GM19397 (cell line): Measurements from ENCODE around the gene KIF17.
"Not testable (repeated sequence)": the region's sequence is repeated elsewhere in the genome, so short reads cannot be mapped to it uniquely, and the experiment has no call there.

Experiments used
- ATAC-seq: cut with Tn5 transposase; IDR thresholded peaks from one replicate; pipeline ENCODE4 v1.9.1; 2021; ENCODE audit warnings: mild to moderate bottlenecking, moderate library complexity; ENCODE audit not compliant: unreplicated experiment

Gene KIF17

GRCh38 chr1:20695515-20695914, 22.3 kb downstream of the KIF17 start:
- no peak for ATAC-seq

GRCh38 chr1:20693623-20694022, 24.2 kb downstream of the KIF17 start:
- no peak for ATAC-seq

- ATAC-seq, result no peak
Observed at GRCh38 chr1:20691872-20692271, 25.9 kb downstream of the KIF17 start.

DNA sequence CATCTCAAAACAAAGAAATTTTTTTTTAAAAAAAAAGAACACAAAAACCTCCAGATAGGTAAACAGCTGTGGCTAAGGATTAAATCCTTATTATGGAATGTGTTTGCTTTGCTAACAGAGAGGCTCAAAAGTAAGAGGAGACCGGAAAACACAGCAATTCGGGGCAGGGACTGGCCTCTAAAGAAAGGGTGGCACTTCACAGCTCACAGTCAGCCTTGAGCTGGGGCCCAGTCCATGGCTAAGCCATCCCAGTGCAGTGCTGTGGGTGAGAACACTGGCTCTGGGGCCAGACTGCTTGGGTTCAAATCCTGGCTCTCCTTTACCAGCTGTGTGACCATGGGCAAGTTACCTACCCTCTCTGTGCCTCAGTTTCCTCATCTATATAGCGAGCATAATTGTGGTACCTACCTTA, 28.2 kb downstream of the KIF17 start:
- no peak for ATAC-seq

DNA sequence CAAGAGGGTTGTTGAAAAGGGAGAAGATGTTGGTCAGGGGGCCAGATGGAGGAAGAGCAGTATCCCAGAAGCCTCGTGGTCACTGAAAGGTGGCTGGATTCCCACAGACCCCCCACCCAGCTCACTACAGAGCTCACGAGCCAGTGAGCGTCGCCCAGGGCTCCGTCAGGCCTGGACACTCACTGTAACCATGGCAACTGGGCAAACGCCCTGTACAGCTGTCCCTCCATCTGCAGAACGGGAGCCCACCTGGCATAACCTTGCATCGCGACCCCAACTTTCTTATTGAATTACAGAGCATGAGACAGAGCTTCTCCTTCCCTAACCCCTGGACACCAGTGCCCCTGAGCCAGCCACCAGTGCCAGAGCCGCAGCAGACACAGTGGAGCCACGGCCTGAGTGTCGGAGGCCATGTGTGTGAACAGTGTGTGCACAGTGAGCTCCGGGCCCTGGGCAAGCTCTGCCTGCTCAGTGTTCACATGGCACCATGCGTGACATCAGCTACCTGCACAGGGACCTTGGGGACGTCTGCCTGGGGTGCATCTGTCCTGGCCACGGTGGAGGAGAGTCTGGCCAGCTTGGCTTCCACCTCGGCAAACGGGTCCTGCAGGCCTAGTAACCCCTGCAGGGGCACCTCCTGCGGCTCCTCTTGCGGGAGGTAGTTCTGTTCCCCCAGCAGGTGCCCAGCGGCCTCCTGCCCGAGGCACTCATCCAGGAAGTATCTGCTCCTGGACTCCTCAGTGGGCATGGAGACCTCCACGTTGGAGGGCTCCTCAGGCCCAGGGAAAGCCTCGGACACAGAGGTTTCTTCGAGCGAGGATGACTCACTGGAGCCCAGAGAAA, 30.7 kb downstream of the KIF17 start:
- ATAC-seq, result no peak

DNA sequence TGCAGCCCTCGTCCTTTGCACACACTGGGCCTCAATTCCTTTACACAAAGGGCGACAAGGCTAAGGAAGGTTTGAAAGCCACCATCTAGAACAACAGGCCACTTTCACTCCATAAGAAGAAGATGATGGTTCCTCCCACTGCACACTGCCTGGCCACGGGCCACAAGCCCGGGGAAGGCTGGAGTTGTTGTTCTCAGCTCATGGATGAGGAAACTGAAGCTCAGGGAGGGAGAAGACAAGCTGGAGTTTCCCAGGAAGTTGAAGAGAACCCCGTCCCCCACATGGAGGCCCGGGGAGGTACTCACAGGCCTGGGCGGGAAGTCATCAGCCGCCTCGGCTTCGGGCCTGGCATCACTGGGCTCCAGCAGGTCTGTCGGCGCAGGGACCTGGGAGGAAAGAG, 32.1 kb downstream of the KIF17 start:
- no peak for ATAC-seq

GRCh38 chr1:20685099-20685662, 32.6 kb downstream of the KIF17 start:
- no peak for ATAC-seq

DNA sequence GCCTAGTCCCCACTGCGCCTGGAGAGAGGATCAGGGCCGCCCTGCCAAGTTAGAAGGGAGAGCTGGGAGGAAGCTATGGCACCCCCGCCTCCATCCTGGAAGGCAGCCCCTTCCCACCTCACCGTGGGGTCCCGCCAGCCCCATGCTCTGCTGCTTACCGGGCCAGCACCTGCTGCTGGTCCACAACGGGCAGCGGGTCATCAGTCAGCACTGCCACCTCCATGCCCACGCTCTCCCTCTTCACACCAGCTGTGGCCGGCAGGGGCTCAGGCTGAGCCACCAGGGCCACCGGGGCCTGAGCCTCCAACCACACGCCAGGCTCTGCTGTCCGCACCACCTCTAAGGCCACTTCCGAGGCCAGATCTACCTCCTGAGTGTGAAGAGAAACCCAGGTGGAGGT, 33.2 kb downstream of the KIF17 start:
- ATAC-seq, result no peak

DNA sequence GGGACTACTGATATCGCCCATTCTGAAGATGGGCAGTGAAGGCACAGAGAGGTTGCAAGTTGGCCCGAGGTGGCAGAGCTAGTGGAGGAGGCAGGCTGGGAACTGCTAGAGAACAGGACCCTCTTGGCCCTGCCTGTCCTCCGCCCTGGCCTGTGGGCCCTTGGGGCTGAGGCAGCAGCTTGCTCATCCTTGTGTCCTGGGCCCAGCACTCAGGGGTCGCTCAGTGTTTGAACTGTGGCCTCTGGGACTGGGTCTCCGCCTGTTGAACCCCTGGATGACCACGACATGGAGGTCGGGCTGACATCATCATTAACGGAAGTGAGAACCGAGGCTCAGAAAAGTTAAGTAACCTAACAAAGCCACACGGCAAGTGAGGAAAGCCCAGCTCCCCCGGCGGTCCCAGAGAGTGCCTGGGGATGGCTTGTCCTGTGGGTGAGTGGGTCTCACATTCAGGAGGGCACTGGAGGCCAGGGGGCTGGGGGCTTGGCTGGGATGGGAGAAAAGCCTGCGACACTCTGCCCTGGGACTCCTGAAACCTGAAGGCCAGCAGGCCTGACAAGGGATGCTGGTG, 33.7 kb downstream of the KIF17 start:
- ATAC-seq, result no peak

DNA sequence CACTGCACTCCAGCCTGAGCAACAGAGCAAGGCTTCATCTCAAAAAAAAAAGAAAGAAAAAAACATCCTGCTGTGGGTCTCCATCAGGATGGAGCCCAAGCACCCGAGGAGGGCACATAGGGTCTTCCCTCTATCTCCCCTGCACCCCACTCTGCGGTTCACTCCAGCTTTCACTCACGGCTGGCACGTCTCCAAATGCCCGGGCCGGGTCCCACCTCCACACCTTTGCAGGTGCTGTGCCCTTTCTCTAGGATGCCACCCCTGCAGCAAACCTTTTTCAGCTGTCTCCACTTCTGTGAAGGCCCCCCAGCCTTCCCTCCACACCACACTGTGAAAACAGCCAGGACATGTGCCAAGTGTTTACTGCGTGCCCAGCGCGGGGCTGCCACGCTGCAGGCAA, 34.2 kb downstream of the KIF17 start:
- no peak for ATAC-seq

- no peak for ATAC-seq
Observed at GRCh38 chr1:20682571-20683236, 35.1 kb downstream of the KIF17 start.

DNA sequence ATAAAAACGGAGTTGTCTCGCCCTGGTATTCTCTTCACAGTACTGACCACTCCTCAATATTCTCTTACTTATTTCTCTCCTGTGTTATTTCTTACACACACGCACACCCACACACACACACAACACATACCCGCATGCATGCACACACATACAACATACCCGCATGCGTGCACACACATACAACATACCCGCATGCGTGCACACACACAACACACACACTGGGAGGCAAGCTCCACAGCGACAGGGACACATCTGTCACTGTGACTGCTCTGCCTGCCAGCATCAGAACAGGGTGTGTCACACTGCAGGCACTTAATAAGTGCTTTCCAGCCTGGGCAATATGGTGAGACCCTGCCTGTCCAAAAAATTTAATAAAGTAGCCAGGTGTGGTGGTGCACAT, 35.8 kb downstream of the KIF17 start:
- ATAC-seq, result no peak

DNA sequence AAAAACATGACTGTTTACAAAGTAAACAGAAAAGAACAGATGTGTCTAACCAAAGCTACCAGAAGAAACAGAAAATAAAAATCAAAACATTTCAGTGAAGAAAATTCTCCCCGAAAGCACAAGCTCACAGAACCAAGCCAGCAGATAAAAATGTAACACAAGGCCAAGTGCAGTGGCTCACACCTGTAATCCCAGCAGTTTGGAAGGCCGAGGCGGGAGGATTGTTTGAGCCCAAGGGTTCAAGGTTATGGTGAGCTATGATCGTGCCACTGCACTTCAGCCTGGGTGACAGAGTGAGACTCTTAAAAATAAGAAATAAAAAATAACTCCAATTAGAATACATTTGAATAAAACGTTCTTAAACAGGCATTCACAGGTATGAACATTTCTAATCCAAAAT, 37.5 kb downstream of the KIF17 start:
- ATAC-seq, result no peak

- no peak for ATAC-seq
Observed at GRCh38 chr1:20678599-20678998, 39.2 kb downstream of the KIF17 start.

DNA sequence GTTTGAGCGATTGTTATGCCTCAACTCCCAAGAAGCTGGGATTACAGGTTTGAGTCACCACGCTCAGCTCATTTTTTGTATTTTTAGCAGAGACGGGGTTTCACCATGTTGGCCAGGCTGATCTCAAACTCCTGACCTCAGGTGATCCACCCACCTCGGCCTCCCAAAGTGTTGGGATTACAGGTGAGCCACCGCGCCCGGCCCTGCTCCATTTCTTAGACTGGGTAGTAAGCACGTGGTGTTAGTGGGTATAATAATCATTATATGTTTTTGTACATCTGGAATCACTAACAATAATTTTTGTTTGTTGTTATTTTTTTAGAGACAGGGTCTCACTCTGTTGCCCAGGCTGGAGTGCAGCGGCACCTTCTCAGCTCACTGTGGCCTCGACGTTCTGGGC, 44.2 kb downstream of the KIF17 start:
- ATAC-seq, result not testable (repeated sequence)

- ATAC-seq, result no peak
Observed at GRCh38 chr1:20672265-20672632, 45.6 kb downstream of the KIF17 start.

DNA sequence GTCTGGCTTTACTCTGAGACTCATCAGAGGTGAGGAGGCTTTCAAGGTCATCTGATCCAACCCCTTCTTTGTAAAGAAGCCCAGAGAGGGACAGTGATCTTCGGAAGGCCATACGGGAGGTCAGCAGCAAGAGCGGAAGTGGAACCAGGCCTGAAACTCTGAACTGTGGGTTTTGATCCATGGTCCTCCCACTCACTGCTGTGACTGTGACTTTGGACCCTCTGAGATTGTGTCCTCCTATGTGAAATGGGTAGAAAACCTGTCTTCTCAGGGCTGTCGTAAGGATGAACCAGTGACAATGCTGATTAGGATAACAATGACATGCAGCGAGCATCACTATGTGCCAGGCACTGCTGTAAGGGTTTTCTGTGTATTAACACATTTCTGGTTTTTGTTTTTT, 46.9 kb downstream of the KIF17 start:
- no peak for ATAC-seq

DNA sequence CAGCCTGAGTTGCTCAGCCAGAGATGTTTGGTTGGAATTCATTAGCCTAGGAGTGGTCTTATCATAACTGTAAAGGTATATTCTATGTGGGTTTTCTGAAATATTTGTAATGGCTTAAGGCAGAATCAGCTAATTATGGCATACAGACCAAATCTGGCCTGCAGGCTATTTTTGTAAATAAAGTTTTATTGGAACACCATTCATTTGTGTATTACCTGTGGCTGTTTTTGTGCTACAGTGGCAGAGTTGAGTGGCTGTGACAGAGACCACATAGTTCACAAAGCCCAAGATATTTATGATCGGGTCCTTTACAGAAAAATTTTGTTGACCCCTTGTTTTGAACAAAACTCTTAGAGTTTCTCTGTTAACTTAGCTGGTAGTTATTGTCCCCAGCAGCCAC, 49.2 kb downstream of the KIF17 start:
- no peak for ATAC-seq

GRCh38 chr1:20666804-20667203, 51.0 kb downstream of the KIF17 start:
- no peak for ATAC-seq

GRCh38 chr1:20666146-20666545, 51.7 kb downstream of the KIF17 start:
- ATAC-seq, result no peak

DNA sequence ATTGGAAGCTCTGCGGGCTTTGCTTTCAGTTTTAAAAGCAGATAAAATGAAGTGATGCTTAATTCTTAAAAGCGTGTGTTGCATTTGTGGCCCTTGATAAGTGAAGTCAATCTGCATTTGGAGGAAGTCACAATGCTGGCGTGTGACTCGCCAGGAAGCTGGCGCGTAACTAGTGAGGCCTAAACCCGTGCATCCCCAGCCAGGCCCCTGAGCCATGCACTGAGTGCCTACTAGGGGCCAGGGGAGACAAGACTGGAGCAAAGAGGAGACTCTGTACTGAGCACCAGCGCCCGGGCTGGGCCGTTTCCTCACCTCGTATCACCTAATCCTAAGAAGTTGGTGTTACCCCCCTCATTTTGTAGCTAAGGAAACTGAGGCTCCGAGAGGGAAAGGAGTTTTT, 52.1 kb downstream of the KIF17 start:
- ATAC-seq, result no peak
